ENCODE results near the gene KRT85.

- TF ChIP-seq POLR2A (IDR thresholded peaks at IDR 0.05; ENCODE audit: low read length) (no peak), GATA1 (IDR thresholded peaks at IDR 0.05; ENCODE audit: low read depth, low read length) (no peak)
These were observed 23.7 kb downstream of the KRT85 start for GRCh38 chr12:52343550-52343949.
